Spleen (tissue), 11 donors: ENCODE measurements around the gene PGM5. TPM values are rescaled to one million over a fixed set of nuclear protein-coding genes. Genes with fewer than 3 reads are reported as not detected.

ENCODE experiments used
- DNase-seq: peaks from one replicate; pipeline ENCODE4 v3.0.0-alpha.2; 2020
- H3K27ac ChIP-seq, 8 donors: fragments of 200-600 bp; sonication (generic) in 7 of 8; 1 replicate in 4 of 8; 2 replicates in 4 of 8; pipeline versions ENCODE4 v1.5.0 to v1.8.0; 2016 to 2021; ENCODE audit warnings: inconsistent platforms in 4 of 8, mild to moderate bottlenecking in 4 of 8, moderate library complexity in 1 of 8
- H3K27me3 ChIP-seq, 7 donors: fragments of 200-600 bp; sonication (generic) in 6 of 7; replicated peaks in 1 of 7; 1 replicate in 4 of 7; 2 replicates in 3 of 7; pipeline versions ENCODE4 v1.5.0 to v1.8.0; 2016 to 2021; ENCODE audit warnings: inconsistent platforms in 3 of 7, mild to moderate bottlenecking in 1 of 7
- H3K36me3 ChIP-seq, 6 donors: fragments of 200-600 bp; sonication (generic) in 5 of 6; 1 replicate in 4 of 6; 2 replicates in 2 of 6; pipeline versions ENCODE4 v1.5.0 to v1.8.0; 2016 to 2021; ENCODE audit warnings: inconsistent platforms in 2 of 6
- H3K4me1 ChIP-seq, 6 donors: fragments of 200-600 bp; sonication (generic) in 5 of 6; 1 replicate in 3 of 6; 2 replicates in 3 of 6; pipeline versions ENCODE4 v1.5.0 to v1.8.0; 2016 to 2021; ENCODE audit warnings: inconsistent platforms in 3 of 6
- H3K4me3 ChIP-seq, 8 donors: fragments of 200-600 bp; sonication (generic) in 7 of 8; 1 replicate in 4 of 8; 2 replicates in 4 of 8; pipeline versions ENCODE4 v1.5.0 to v1.8.0; 2016 to 2021; ENCODE audit warnings: inconsistent platforms in 4 of 8, mild to moderate bottlenecking in 4 of 8, moderate library complexity in 2 of 8
- H3K9me3 ChIP-seq, 8 donors: fragments of 200-600 bp; sonication (generic) in 7 of 8; 1 replicate in 4 of 8; 2 replicates in 4 of 8; pipeline versions ENCODE4 v1.5.0 to v1.8.0; 2016 to 2021; ENCODE audit warnings: inconsistent platforms in 4 of 8
- POLR2A ChIP-seq, 3 donors: fragments of 450-650 bp; IDR thresholded peaks; one replicate each; pipeline ENCODE4 v1.5.1; 2017; ENCODE audit warnings: antibody characterized with exemption in 3 of 3, mild to moderate bottlenecking in 1 of 3
- POLR2AphosphoS5 ChIP-seq, 3 donors: sonication (generic); formaldehyde crosslinking; IDR thresholded peaks; one replicate each; pipeline ENCODE4 v1.5.1; 2017; ENCODE audit warnings: antibody characterized with exemption in 3 of 3
- whole genome bisulfite sequencing, 5 donors: extraction: QIAGEN DNeasy Blood & Tissue Kit in 3 of 5; methylation state at CpG; one replicate each; pipeline versions ENCODE4 v1.1.5 to v1.1.7; 2013 to 2018; 5-methylcytosine and 5-hydroxymethylcytosine counted together
- intact Hi-C: fragments of 100-400 bp; cut with DNase I; formaldehyde crosslinking; loops from one replicate; pipeline ENCODE4 v1.15.0; 2023; ENCODE audit warnings: low total_unique reads
- polyA plus RNA-seq, 3 donors: library from polyadenylated mRNA; stranded (reverse); fragments of 200-250 nt; gene quantifications; one replicate each; pipeline ENCODE4 v1.2.1, GENCODE V29; 2013
- total RNA-seq, 7 donors: library from RNA; depleted of rRNA in 3 of 7; stranded (reverse); fragments of >200 nt in 3 of 7; fragmentation: NEBNext Ultra II Directional in 4 of 7; extraction: Animal tissue kit (Norgen Biotek cat#: 25700) in 4 of 7; gene quantifications; one replicate each; pipeline versions ENCODE4 v1.1.0 to v1.2.1, GENCODE V29; 2016 to 2021
- TF ChIP-seq, protein P1 (sequence below), 11 experiments: fragments of 200-600 bp in 7 of 11; fragments of 450-650 bp in 4 of 11; sonication (generic) in 4 of 11; IDR thresholded peaks in 8 of 11; conservative IDR thresholded peaks in 3 of 11; 1 replicate in 7 of 11; 2 replicates in 4 of 11; pipeline versions ENCODE4 v1.4.0 to v1.8.0; 2016 to 2021; ENCODE audit warnings: antibody characterized with exemption in 11 of 11, inconsistent platforms in 4 of 11, mild to moderate bottlenecking in 1 of 11
- donor health status: healthy with polysubstance abuse.
- donor health status: DM: no; HTN: no; CAD: no; lungs with moderate emphysema.
- donor health status: DM: no; HTN: no; CAD: no.
- donor health status: Bipolar disorder and iron deficiency.
- donor health status: healthy.
- donor health status: DM: no; HTN: no; CAD: no.
- donor health status: DM: yes; HTN: yes; CAD: no.

PGM5 gene
- total and polyA plus RNA-seq, 10 donors: 3.2 to 26.1 (median 14.4) TPM

DNA sequence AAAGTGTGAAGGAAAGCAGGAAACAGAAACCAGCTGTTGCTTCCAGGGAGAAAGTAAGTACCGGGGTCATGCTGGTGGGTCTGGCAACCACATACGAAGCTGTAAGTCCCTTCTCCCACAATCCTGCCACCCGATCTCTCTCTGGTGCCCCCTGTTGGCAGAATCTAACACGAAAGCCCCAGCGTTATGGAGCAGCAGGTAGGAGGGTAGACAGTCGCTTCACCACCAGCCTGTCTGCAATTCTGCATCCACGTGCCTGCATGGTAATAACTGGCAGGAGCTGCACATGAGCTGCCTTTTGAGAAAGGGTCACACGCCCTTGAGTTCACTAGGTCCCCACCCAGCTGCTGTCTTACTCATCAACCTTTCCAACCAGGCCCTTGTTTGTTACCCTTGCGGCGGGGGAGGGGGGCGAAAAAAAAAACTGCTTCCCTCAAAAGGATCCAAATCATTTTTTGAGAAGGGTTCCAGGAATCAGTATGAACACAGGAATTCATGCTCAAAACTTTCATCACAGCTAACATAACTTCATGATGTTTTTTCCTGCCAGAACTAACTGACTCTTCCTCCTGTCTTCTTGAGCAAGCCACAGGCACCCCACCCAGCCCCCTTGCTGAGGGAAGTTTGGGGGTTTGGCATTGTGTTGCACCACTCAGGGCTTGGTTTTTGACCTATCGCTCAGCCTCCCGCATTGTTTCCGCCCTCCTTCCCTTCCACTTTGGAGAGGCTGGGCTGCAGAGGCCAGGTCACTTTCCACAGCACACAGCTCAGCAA is 203.8 kb downstream of the PGM5 start:
- H3K9me3 ChIP-seq: no peaks in the 10 kb centered on the region
- peak; percentile 87 for DNase-seq
- no peaks in the 10 kb centered on the region for H3K36me3 ChIP-seq
- 12 to 20% (median 17%) methylated on average over 14 of the region's 14 CpGs for WGBS, 5 donors
- peak overlapping the region in 6 of 8 donors; percentile 46 to 85 (median 75) for H3K27ac ChIP-seq
- H3K4me1 ChIP-seq: peaks cover 0 to 61% (median 24%) of the 10 kb centered on the region in 6 donors
- TF ChIP-seq, protein P1, sequence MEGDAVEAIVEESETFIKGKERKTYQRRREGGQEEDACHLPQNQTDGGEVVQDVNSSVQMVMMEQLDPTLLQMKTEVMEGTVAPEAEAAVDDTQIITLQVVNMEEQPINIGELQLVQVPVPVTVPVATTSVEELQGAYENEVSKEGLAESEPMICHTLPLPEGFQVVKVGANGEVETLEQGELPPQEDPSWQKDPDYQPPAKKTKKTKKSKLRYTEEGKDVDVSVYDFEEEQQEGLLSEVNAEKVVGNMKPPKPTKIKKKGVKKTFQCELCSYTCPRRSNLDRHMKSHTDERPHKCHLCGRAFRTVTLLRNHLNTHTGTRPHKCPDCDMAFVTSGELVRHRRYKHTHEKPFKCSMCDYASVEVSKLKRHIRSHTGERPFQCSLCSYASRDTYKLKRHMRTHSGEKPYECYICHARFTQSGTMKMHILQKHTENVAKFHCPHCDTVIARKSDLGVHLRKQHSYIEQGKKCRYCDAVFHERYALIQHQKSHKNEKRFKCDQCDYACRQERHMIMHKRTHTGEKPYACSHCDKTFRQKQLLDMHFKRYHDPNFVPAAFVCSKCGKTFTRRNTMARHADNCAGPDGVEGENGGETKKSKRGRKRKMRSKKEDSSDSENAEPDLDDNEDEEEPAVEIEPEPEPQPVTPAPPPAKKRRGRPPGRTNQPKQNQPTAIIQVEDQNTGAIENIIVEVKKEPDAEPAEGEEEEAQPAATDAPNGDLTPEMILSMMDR (IDR thresholded peaks at IDR 0.05 in 8 of 11, conservative IDR thresholded peaks at IDR 0.05 in 3 of 11): peak; percentile 5 to 73 (median 53)
- TF ChIP-seq POLR2A (IDR thresholded peaks at IDR 0.05): peak in 1 of 3 donors; percentile 14
- TF ChIP-seq POLR2AphosphoS5 (IDR thresholded peaks at IDR 0.05): peak in 1 of 3 donors; percentile 37
- peaks cover 0 to 21% (median 0%) of the 10 kb centered on the region in 7 donors for H3K27me3 ChIP-seq
- intact Hi-C loops: no loop called here
- peak overlapping the region in 1 of 8 donors; percentile 44 for H3K4me3 ChIP-seq

DNA sequence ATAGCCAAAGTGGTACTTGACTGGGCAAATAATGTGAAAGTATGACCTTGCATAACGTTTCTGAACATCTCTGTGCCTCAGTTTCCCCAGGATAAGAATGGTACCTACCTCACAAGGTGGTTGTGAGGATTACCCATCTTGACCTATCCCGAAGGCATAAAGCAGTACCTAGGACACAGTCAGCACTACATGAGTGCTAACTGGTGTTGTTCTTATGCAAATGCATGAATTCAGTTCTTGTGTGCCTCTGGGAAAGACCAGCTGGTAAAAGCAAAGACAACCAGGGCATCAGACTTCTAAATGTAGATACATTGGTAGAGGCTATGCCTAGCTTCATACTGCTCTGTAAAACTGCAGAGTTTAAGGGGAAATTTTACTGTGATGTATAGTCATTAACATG is 206.1 kb downstream of the PGM5 start:
- TF ChIP-seq, protein P1 (IDR thresholded peaks at IDR 0.05 in 8 of 11, conservative IDR thresholded peaks at IDR 0.05 in 3 of 11): no peak
- TF ChIP-seq POLR2A (IDR thresholded peaks at IDR 0.05): no peak
- TF ChIP-seq POLR2AphosphoS5 (IDR thresholded peaks at IDR 0.05): no peak
- Histone ChIP-seq H3K9me3 (no peaks in the 10 kb centered on the region), H3K27me3 (peaks cover 0 to 21% (median 0%) of the 10 kb centered on the region in 7 donors), H3K36me3 (no peaks in the 10 kb centered on the region), H3K27ac (no peak overlapping the region), H3K4me1 (peaks cover 0 to 60% (median 26%) of the 10 kb centered on the region in 6 donors), H3K4me3 (no peak overlapping the region)
- 76 to 84% (median 79%) methylated on average over 2 of the region's 2 CpGs for WGBS, 5 donors
- intact Hi-C loops: no loop called here
- no peak for DNase-seq

DNA sequence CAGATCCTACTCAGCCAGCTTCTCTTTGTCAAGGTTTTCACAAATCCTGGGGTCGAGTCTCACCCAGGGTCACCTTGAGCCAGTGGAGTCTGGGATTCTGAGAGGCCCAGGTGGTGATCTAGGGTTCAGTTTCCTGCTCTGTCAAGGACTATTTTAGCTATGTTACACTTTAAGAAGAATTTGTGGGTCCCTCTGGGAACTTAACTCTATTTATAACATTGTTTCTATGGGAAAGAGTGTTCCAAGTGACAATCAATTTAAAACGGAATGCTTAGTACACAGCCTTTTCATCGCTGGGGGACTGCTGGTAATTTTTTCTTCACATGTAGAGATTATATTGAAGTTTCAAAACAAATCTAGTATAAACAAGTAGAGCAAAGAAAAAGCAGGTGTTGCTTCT is 211.2 kb downstream of the PGM5 start:
- 84 to 92% (median 89%) methylated on average over 3 of the region's 3 CpGs for WGBS, 5 donors
- intact Hi-C loops: no loop called here
- H3K4me1 ChIP-seq: peaks cover 0 to 36% (median 8%) of the 10 kb centered on the region in 6 donors
- H3K9me3 ChIP-seq: peaks cover 0 to 11% (median 2%) of the 10 kb centered on the region in 8 donors
- H3K27ac ChIP-seq: no peak overlapping the region
- TF ChIP-seq POLR2A (IDR thresholded peaks at IDR 0.05) (no peak), POLR2AphosphoS5 (IDR thresholded peaks at IDR 0.05) (no peak)
- TF ChIP-seq, protein P1 (IDR thresholded peaks at IDR 0.05 in 8 of 11, conservative IDR thresholded peaks at IDR 0.05 in 3 of 11): no peak
- H3K27me3 ChIP-seq: peaks cover 0 to 12% (median 0%) of the 10 kb centered on the region in 7 donors
- no peak for DNase-seq
- H3K4me3 ChIP-seq: no peak overlapping the region
- H3K36me3 ChIP-seq: no peaks in the 10 kb centered on the region

DNA sequence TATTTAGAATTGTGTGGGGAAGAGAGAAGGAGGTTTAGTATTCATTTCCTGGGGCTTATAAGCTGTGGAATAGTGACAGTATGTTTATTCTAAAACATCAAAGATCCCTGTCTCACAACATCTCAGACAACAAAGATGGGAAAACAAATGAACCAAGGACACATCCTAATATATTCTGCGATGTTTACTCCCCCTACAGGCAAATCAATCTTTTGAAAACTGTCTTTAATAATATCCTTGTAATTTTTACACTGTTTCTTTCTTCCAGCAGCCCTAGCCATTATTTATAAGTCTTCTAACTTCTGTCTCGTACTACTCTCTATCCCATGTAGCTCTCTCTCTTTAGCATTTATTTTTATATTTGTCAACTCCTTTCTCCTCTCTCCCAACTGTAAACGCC is 217.7 kb downstream of the PGM5 start:
- H3K4me3 ChIP-seq: no peak overlapping the region
- no peak for DNase-seq
- intact Hi-C loops: no loop called here
- H3K27me3 ChIP-seq: peaks cover 0 to 2% (median 0%) of the 10 kb centered on the region in 7 donors
- H3K4me1 ChIP-seq: peaks cover 0 to 17% (median 12%) of the 10 kb centered on the region in 6 donors
- peaks cover 0 to 11% (median 2%) of the 10 kb centered on the region in 8 donors for H3K9me3 ChIP-seq
- H3K27ac ChIP-seq: no peak overlapping the region
- H3K36me3 ChIP-seq: no peaks in the 10 kb centered on the region
- 56 to 74% (median 63%) methylated on average over 3 of the region's 3 CpGs for WGBS, 5 donors
- no peak for TF ChIP-seq POLR2AphosphoS5 (IDR thresholded peaks at IDR 0.05)
- TF ChIP-seq, protein P1 (IDR thresholded peaks at IDR 0.05 in 8 of 11, conservative IDR thresholded peaks at IDR 0.05 in 3 of 11): peak in 2 of 11 experiments; percentile 11 to 13
